Thyroid gland (tissue), 4 donors: ENCODE results near the gene SVEP1.

Experiments
- CTCF ChIP-seq, 6 experiments: fragments of 200-600 bp in 3 of 6; fragments of 450-650 bp in 3 of 6; sonication (generic) in 3 of 6; IDR thresholded peaks; one replicate each; pipeline ENCODE4 v1.5.1; 2016 to 2019; ENCODE audit warnings: antibody characterized with exemption in 6 of 6, mild to moderate bottlenecking in 2 of 6, inconsistent platforms in 1 of 6, moderate library complexity in 1 of 6
- POLR2A ChIP-seq, 2 donors: fragments of 450-650 bp; IDR thresholded peaks; one replicate each; pipeline ENCODE4 v1.6.1; 2017; ENCODE audit warnings: antibody characterized with exemption in 2 of 2, mild to moderate bottlenecking in 2 of 2, moderate library complexity in 1 of 2

- TF ChIP-seq CTCF (IDR thresholded peaks at IDR 0.05) (no peak), POLR2A (IDR thresholded peaks at IDR 0.05) (no peak)
These were observed 1.3 kb upstream of the SVEP1 start for GRCh38 chr9:110580850-110581249.
